A549 (cell line): ENCODE data around the gene GNAT2. TPM values are rescaled to one million over a fixed set of nuclear protein-coding genes. Genes with fewer than 3 reads are reported as not detected.

Experiments
- ATAC-seq, 2 experiments: fragments of 200-7000 bp in 1 of 2; fragments of >200 bp in 1 of 2; cut with Nextera tagmentation in 1 of 2; cut with Tn5 transposase in 1 of 2; 3 replicates each; pipeline versions ENCODE4 v1.8.0 to v1.9.1; 2018 to 2020; ENCODE audit warnings: mild to moderate bottlenecking in 1 of 2, moderate library complexity in 1 of 2
- CTCF ChIA-PET: fragments of 300-600 bp; sonication (Branson Sonifier 250); formaldehyde crosslinking; extraction: SDS; loops from one replicate; lab custom pipeline; 2021; ENCODE audit warnings: antibody characterized with exemption, inconsistent platforms; lab: Yijun Ruan, JAX
- POLR2A ChIA-PET: fragments of 350-600 bp; formaldehyde crosslinking; extraction: SDS; loops from one replicate; lab custom pipeline; 2021; ENCODE audit warnings: antibody characterized with exemption, inconsistent platforms; lab: Yijun Ruan, JAX
- DNase-seq, 2 experiments: peaks; one replicate each; pipeline versions ENCODE4 v3.0.0 to v3.0.0-alpha.2; 2011 to 2016; ENCODE audit warnings: low read depth in 1 of 2, low spot score in 1 of 2
- FAIRE-seq: peaks from 2 replicates; lab custom pipeline; 2011; peaks lifted over from hg19 to GRCh38; lab: Jason Lieb, UNC
- H3K27ac ChIP-seq, 2 experiments: fragments of >200 bp; sonication (Bioruptor Twin); formaldehyde crosslinking; 3 replicates each; pipeline ENCODE4 v1.5.1; 2016 to 2017
- H3K4me1 ChIP-seq: fragments of >200 bp; sonication (Bioruptor Twin); formaldehyde crosslinking; 3 replicates; pipeline ENCODE4 v1.6.1; 2016
- H3K4me2 ChIP-seq: fragments of >200 bp; sonication (Bioruptor Twin); formaldehyde crosslinking; 3 replicates; pipeline ENCODE4 v1.6.1; 2016
- H3K4me3 ChIP-seq: fragments of >200 bp; sonication (Bioruptor Twin); formaldehyde crosslinking; 3 replicates; pipeline ENCODE4 v1.5.1; 2016
- H3K9me3 ChIP-seq: fragments of >200 bp; sonication (Bioruptor Twin); formaldehyde crosslinking; 3 replicates; pipeline ENCODE4 v1.6.1; 2016
- CHD2 ChIP-seq: fragments of 150-350 bp; IDR thresholded peaks from 2 replicates; pipeline ENCODE4 v1.6.1; 2014; ENCODE audit warnings: low read length; ENCODE audit not compliant: partially characterized antibody
- EHMT2 ChIP-seq: fragments of 200-600 bp; sonication (generic); IDR thresholded peaks from 2 replicates; pipeline ENCODE4 v1.6.1; 2016; ENCODE audit warnings: antibody characterized with exemption, low read depth, mild to moderate bottlenecking, moderate library complexity
- GATA3 ChIP-seq: IDR thresholded peaks from 2 replicates; pipeline ENCODE4 v1.6.1; 2012; ENCODE audit warnings: borderline replicate concordance
- HOXA7 ChIP-seq: fragments of 250-450 bp; sonication (Bioruptor Pico); IDR thresholded peaks from 2 replicates; pipeline ENCODE4 v1.5.0; 2020; ENCODE audit warnings: mild to moderate bottlenecking, moderate library complexity
- JUN ChIP-seq, 2 experiments: fragments of >200 bp; sonication (Bioruptor Twin); formaldehyde crosslinking; IDR thresholded peaks; 2 replicates in 1 of 2; 3 replicates in 1 of 2; pipeline ENCODE4 v1.6.1; 2016 to 2017
- MAZ ChIP-seq: fragments of 150-350 bp; IDR thresholded peaks from 2 replicates; pipeline ENCODE4 v1.6.1; 2014; ENCODE audit warnings: antibody characterized with exemption, low read depth, low read length, borderline replicate concordance
- MYC ChIP-seq: IDR thresholded peaks from 2 replicates; pipeline ENCODE4 v1.6.1; 2012; ENCODE audit warnings: mild to moderate bottlenecking, inconsistent platforms, low read length, improper control_type of control experiment, borderline replicate concordance
- NPAS2 ChIP-seq: fragments of 250-450 bp; sonication (Bioruptor Pico); IDR thresholded peaks from 2 replicates; pipeline ENCODE4 v1.8.0; 2022; ENCODE audit warnings: mild to moderate bottlenecking, moderate library complexity, borderline replicate concordance
- NR3C1 ChIP-seq: fragments of >200 bp; sonication (Bioruptor Twin); formaldehyde crosslinking; IDR thresholded peaks from 3 replicates; pipeline ENCODE4 v1.6.1; 2017
- POLR2A ChIP-seq: IDR thresholded peaks from 2 replicates; pipeline ENCODE4 v1.6.1; 2012; ENCODE audit warnings: mild to moderate bottlenecking, low read length
- RARB ChIP-seq: fragments of 250-450 bp; sonication (Bioruptor Pico); IDR thresholded peaks from 2 replicates; pipeline ENCODE4 v1.8.0; 2021; ENCODE audit warnings: mild to moderate bottlenecking, moderate library complexity
- RFX5 ChIP-seq: fragments of 450-650 bp; IDR thresholded peaks from 2 replicates; pipeline ENCODE4 v1.7.1; 2014; ENCODE audit warnings: antibody characterized with exemption, mild to moderate bottlenecking, moderate library complexity
- SREBF2 ChIP-seq: fragments of 450-650 bp; IDR thresholded peaks from 2 replicates; pipeline ENCODE4 v1.6.1; 2014; ENCODE audit warnings: mild to moderate bottlenecking, moderate library complexity
- WGBS: methylation state at CpG from one replicate; pipeline ENCODE4 v1.1.6; 2017; ENCODE audit errors: missing lambda C conversion rate; 5-methylcytosine and 5-hydroxymethylcytosine counted together
- polyA plus RNA-seq, 4 experiments: library from polyadenylated mRNA; depleted of rRNA in 3 of 4; stranded (reverse); fragments of >200 nt; fragmentation: RNase III in 1 of 4; extraction: RNeasy Plus Mini Kit Qiagen cat#74134 plus additional on column Dnase treatment in 1 of 4; gene quantifications; 2 replicates in 3 of 4; 3 replicates in 1 of 4; pipeline ENCODE4 v1.2.3, GENCODE V29; 2011 to 2017
- TF ChIP-seq, protein P1 (sequence below): fragments of 200-600 bp; sonication (generic); IDR thresholded peaks from 2 replicates; pipeline ENCODE4 v1.6.1; 2016; ENCODE audit warnings: antibody characterized with exemption, mild to moderate bottlenecking, moderate library complexity
- TF ChIP-seq, protein P2 (sequence below): fragments of >200 bp; sonication (Bioruptor Twin); formaldehyde crosslinking; IDR thresholded peaks from 3 replicates; pipeline ENCODE4 v1.5.1; 2016
- TF ChIP-seq, protein P3 (sequence below): fragments of >200 bp; sonication (Bioruptor Twin); formaldehyde crosslinking; IDR thresholded peaks from 3 replicates; pipeline ENCODE4 v1.6.1; 2016
- TF ChIP-seq, protein P4 (sequence below): fragments of 250-450 bp; sonication (Bioruptor Pico); IDR thresholded peaks from 2 replicates; pipeline ENCODE4 v1.5.0; 2020; ENCODE audit warnings: low read depth, mild to moderate bottlenecking, moderate library complexity
- TF ChIP-seq, protein P5 (sequence below): fragments of 250-450 bp; sonication (Bioruptor Pico); IDR thresholded peaks from 2 replicates; pipeline ENCODE4 v1.5.0; 2021; ENCODE audit warnings: mild to moderate bottlenecking, moderate library complexity, borderline replicate concordance

Gene GNAT2
- polyA plus RNA-seq, 2 of the 4 experiments (the other 2 are of a cell fraction) = 0.16 to 0.25 TPM

DNA sequence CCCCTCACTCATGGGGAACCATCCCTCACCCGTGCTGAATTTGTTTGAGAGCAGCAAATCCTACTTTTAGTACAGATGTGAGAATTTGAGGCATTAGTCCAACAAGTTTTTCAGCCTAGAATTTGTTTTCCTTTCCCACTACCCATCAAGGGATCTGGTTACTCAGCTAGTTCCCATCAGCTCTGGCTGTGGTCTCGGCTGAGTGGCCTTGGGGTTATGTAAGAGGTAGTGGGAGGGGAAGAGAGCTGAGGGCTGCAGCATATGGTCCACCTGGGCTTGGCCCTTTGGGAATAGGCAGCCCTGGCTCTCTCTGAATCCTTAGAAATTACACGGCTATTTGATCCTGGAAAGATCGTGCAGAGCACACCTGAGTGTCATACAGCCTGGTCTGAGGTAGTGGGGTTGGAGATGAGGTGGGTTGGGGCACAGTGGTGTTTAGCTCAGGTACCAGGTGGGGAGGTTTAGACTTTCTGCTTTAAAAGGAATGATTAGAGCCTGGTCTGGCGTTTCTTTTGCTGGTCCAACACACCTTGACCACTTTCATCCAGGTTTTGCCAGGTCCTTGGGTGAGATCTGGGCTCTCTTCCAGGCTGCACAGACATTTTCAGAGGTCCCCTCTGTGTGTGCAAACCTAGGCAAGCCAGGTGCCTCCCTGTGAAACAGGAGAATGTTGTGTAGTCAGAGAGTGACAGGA lies 40.7 kb upstream of the GNAT2 start:
- FAIRE-seq = no peak
- H3K4me1 ChIP-seq = peaks cover 7% of the 10 kb centered on the region; the same call in 1 of the 3 replicates
- ChIA-PET POLR2A (no interaction called here), CTCF (interaction anchor here (1.5 to 3.9 kb wide), 3 partner anchors 11 to 113 kb away, joined by 5 to 9 read pairs (median 5); no protein-coding TSS in a partner anchor)
- 93% methylated on average over 4 of the region's 5 CpGs for WGBS
- H3K4me2 ChIP-seq = no peak overlapping the region
- no peak overlapping the region for H3K27ac ChIP-seq
- no peaks in the 10 kb centered on the region for H3K9me3 ChIP-seq
- DNase-seq = no peak
- no peak for ATAC-seq
- H3K4me3 ChIP-seq = no peak overlapping the region
- TF ChIP-seq CHD2 (no peak), NPAS2 (CRISPR knock-in tag) (no peak), POLR2A (no peak), SREBF2 (no peak), HOXA7 (no peak), RARB (CRISPR knock-in tag) (no peak), EHMT2 (no peak), MYC (no peak)
- TF ChIP-seq, protein P1, sequence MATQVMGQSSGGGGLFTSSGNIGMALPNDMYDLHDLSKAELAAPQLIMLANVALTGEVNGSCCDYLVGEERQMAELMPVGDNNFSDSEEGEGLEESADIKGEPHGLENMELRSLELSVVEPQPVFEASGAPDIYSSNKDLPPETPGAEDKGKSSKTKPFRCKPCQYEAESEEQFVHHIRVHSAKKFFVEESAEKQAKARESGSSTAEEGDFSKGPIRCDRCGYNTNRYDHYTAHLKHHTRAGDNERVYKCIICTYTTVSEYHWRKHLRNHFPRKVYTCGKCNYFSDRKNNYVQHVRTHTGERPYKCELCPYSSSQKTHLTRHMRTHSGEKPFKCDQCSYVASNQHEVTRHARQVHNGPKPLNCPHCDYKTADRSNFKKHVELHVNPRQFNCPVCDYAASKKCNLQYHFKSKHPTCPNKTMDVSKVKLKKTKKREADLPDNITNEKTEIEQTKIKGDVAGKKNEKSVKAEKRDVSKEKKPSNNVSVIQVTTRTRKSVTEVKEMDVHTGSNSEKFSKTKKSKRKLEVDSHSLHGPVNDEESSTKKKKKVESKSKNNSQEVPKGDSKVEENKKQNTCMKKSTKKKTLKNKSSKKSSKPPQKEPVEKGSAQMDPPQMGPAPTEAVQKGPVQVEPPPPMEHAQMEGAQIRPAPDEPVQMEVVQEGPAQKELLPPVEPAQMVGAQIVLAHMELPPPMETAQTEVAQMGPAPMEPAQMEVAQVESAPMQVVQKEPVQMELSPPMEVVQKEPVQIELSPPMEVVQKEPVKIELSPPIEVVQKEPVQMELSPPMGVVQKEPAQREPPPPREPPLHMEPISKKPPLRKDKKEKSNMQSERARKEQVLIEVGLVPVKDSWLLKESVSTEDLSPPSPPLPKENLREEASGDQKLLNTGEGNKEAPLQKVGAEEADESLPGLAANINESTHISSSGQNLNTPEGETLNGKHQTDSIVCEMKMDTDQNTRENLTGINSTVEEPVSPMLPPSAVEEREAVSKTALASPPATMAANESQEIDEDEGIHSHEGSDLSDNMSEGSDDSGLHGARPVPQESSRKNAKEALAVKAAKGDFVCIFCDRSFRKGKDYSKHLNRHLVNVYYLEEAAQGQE = no peak
- TF ChIP-seq, protein P2, sequence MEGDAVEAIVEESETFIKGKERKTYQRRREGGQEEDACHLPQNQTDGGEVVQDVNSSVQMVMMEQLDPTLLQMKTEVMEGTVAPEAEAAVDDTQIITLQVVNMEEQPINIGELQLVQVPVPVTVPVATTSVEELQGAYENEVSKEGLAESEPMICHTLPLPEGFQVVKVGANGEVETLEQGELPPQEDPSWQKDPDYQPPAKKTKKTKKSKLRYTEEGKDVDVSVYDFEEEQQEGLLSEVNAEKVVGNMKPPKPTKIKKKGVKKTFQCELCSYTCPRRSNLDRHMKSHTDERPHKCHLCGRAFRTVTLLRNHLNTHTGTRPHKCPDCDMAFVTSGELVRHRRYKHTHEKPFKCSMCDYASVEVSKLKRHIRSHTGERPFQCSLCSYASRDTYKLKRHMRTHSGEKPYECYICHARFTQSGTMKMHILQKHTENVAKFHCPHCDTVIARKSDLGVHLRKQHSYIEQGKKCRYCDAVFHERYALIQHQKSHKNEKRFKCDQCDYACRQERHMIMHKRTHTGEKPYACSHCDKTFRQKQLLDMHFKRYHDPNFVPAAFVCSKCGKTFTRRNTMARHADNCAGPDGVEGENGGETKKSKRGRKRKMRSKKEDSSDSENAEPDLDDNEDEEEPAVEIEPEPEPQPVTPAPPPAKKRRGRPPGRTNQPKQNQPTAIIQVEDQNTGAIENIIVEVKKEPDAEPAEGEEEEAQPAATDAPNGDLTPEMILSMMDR = no peak
- TF ChIP-seq, protein P3, sequence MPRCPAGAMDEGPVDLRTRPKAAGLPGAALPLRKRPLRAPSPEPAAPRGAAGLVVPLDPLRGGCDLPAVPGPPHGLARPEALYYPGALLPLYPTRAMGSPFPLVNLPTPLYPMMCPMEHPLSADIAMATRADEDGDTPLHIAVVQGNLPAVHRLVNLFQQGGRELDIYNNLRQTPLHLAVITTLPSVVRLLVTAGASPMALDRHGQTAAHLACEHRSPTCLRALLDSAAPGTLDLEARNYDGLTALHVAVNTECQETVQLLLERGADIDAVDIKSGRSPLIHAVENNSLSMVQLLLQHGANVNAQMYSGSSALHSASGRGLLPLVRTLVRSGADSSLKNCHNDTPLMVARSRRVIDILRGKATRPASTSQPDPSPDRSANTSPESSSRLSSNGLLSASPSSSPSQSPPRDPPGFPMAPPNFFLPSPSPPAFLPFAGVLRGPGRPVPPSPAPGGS = no peak

DNA sequence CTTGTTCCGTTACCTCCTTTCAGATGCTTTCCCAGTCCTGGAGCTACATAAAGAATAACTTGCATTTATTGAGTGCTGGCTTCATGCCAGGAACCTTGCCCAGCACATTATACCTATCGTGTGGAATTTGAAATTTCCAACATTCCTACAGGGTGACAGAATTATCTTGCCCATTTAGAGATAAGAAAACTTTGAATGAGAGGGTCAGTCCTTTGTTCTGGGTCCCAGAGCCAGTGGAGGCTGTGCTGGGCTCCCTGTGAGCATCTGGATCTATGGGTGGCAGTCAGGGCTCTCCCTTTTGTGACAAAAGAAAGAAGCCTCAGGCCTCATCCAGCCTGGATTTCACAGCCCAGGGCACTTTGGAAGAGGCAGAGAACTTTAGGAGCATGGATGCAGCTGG lies 39.7 kb upstream of the GNAT2 start:
- Histone ChIP-seq H3K27ac (no peak overlapping the region), H3K9me3 (no peaks in the 10 kb centered on the region), H3K4me2 (no peak overlapping the region), H3K4me1 (peaks cover 9% of the 10 kb centered on the region; the same call in 1 of the 3 replicates), H3K4me3 (no peak overlapping the region)
- POLR2A ChIA-PET = no interaction called here
- 50% methylated on average over 2 of the region's 2 CpGs for WGBS
- ATAC-seq (no peak), FAIRE-seq (no peak), DNase-seq (no peak)
- TF ChIP-seq GATA3 (no peak), CHD2 (no peak), RFX5 (no peak), NR3C1 (no peak), JUN (IDR thresholded peaks at IDR 0.05) (no peak), MAZ (no peak), NPAS2 (CRISPR knock-in tag) (no peak)
- TF ChIP-seq, protein P4, sequence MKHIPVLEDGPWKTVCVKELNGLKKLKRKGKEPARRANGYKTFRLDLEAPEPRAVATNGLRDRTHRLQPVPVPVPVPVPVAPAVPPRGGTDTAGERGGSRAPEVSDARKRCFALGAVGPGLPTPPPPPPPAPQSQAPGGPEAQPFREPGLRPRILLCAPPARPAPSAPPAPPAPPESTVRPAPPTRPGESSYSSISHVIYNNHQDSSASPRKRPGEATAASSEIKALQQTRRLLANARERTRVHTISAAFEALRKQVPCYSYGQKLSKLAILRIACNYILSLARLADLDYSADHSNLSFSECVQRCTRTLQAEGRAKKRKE (CRISPR knock-in tag) = no peak
- TF ChIP-seq, protein P1 = no peak
- TF ChIP-seq, protein P3 = no peak
- TF ChIP-seq, protein P5, sequence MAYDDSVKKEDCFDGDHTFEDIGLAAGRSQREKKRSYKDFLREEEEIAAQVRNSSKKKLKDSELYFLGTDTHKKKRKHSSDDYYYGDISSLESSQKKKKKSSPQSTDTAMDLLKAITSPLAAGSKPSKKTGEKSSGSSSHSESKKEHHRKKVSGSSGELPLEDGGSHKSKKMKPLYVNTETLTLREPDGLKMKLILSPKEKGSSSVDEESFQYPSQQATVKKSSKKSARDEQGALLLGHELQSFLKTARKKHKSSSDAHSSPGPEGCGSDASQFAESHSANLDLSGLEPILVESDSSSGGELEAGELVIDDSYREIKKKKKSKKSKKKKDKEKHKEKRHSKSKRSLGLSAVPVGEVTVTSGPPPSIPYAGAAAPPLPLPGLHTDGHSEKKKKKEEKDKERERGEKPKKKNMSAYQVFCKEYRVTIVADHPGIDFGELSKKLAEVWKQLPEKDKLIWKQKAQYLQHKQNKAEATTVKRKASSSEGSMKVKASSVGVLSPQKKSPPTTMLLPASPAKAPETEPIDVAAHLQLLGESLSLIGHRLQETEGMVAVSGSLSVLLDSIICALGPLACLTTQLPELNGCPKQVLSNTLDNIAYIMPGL = no peak
- CTCF ChIA-PET = interaction anchor here (1.5 to 10.6 kb wide), 4 partner anchors 10 to 114 kb away, joined by 5 to 187 read pairs (median 7); no protein-coding TSS in a partner anchor
